ENCODE measurements around the gene GBGT1. TPM values are rescaled to one million over a fixed set of nuclear protein-coding genes. Genes with fewer than 3 reads are reported as not detected.

Gene GBGT1
- total and polyA plus RNA-seq, 2 donors (not counting 3 experiments of a cell fraction or from before 2014, with no cell fraction given) = 35.6 to 56.3 TPM

DNA sequence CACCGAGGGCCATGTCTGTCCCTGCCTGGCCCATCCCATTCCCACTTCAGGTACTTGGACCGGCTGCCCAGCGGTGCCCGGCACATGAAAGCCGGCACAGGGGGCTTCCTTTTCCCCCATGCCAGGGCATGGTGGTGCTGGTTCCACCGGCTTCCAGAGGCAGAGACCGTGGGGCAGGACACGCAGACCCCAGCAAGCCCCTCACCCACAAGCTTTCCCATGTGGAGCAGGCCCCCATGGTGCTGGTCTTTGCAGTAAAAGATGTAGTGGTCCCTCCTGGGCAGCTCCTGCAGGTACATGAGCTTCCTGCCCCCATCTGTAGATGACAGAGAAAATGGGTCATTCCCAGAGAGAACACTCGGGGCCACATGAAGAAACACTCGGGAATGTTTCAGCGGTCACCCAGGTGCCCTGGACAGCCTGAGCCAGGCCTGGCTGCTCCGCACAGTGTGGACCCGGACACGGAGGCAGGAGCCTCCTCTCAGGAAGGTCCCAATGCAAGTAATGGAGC is 43.4 kb upstream of the GBGT1 start:
- H2AFZ ChIP-seq (ENCODE audit: low read depth, low read length) = no peak overlapping the region
- no peaks in the 10 kb centered on the region for H3K4me1 ChIP-seq (ENCODE audit: control insufficient read depth, extremely low read depth, insufficient read depth, low read length)
- H3K9me1 ChIP-seq (replicated peaks; ENCODE audit: control insufficient read depth, extremely low read depth, insufficient read depth, low read length) = no peaks in the 10 kb centered on the region
- H3K36me3 ChIP-seq (ENCODE audit: control insufficient read depth in 2 of 2, extremely low read depth in 1 of 2, insufficient read depth in 2 of 2, low read length in 2 of 2) = no peaks in the 10 kb centered on the region
- no peak for FAIRE-seq
- H3K27me3 ChIP-seq (ENCODE audit: control insufficient read depth in 2 of 2, insufficient read depth in 2 of 2, low read length in 2 of 2) = peaks cover 0 to 2% of the 10 kb centered on the region in 2 experiments
- H3K9me3 ChIP-seq (replicated peaks; ENCODE audit: control insufficient read depth, insufficient read depth, low read length) = no peaks in the 10 kb centered on the region
- no peak for TF ChIP-seq JUN (IDR thresholded peaks at IDR 0.05; ENCODE audit: borderline replicate concordance, insufficient read depth, insufficient read length, low read depth)
- TF ChIP-seq, protein P1, sequence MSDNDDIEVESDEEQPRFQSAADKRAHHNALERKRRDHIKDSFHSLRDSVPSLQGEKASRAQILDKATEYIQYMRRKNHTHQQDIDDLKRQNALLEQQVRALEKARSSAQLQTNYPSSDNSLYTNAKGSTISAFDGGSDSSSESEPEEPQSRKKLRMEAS (IDR thresholded peaks at IDR 0.05; ENCODE audit: insufficient read depth, insufficient read length) = no peak
- TF ChIP-seq, protein P2, sequence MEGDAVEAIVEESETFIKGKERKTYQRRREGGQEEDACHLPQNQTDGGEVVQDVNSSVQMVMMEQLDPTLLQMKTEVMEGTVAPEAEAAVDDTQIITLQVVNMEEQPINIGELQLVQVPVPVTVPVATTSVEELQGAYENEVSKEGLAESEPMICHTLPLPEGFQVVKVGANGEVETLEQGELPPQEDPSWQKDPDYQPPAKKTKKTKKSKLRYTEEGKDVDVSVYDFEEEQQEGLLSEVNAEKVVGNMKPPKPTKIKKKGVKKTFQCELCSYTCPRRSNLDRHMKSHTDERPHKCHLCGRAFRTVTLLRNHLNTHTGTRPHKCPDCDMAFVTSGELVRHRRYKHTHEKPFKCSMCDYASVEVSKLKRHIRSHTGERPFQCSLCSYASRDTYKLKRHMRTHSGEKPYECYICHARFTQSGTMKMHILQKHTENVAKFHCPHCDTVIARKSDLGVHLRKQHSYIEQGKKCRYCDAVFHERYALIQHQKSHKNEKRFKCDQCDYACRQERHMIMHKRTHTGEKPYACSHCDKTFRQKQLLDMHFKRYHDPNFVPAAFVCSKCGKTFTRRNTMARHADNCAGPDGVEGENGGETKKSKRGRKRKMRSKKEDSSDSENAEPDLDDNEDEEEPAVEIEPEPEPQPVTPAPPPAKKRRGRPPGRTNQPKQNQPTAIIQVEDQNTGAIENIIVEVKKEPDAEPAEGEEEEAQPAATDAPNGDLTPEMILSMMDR (IDR thresholded peaks at IDR 0.05; ENCODE audit: extremely low read depth in 1 of 2, insufficient read depth in 1 of 2, low read depth in 1 of 2, low read length in 2 of 2) = no peak
- TF ChIP-seq EZH2 (IDR thresholded peaks at IDR 0.05; ENCODE audit: borderline replicate concordance, low read depth, low read length, severe bottlenecking) = no peak
- TF ChIP-seq POLR2A (IDR thresholded peaks at IDR 0.05; ENCODE audit: low read depth, low read length) = no peak
- no peak for TF ChIP-seq POLR2AphosphoS5 (IDR thresholded peaks at IDR 0.05; ENCODE audit: insufficient read depth, low read depth, low read length)
- no peak for TF ChIP-seq FOS (IDR thresholded peaks at IDR 0.05; ENCODE audit: borderline replicate concordance, insufficient read depth, low read length)
- TF ChIP-seq GATA2 (IDR thresholded peaks at IDR 0.05; ENCODE audit: insufficient read depth, insufficient read length, low read depth, low read length) = no peak
- TF ChIP-seq MYC (IDR thresholded peaks at IDR 0.05; ENCODE audit: low read depth, low read length) = no peak
- no TSS peak for BruUV-seq (replicated peaks)
- DNase-seq (ENCODE audit: low read depth, low spot score) = no peak
- no peak overlapping the region for H3K4me3 ChIP-seq (replicated peaks in 1 of 3; ENCODE audit: insufficient read depth in 1 of 3, low read depth in 1 of 3, low read length in 3 of 3)
- CTCF ChIA-PET = interaction anchor here (0.6 kb wide), 1 partner anchor 9 kb away, joined by 3 read pairs; no protein-coding TSS in a partner anchor
- dilution Hi-C loops (cut with MboI; ENCODE audit: extremely low pct_ligation_motif_present, low sequenced_read_pairs) = no loop called here
- H3K9ac ChIP-seq (replicated peaks; ENCODE audit: extremely low read depth, insufficient read depth, low read length) = no peak overlapping the region
- no peaks in the 10 kb centered on the region for H3K79me2 ChIP-seq (ENCODE audit: control insufficient read depth, insufficient read depth, low read length)
- no peak overlapping the region for H3K4me2 ChIP-seq (ENCODE audit: insufficient read depth, low read length)
- POLR2A ChIA-PET = no interaction called here
- intact Hi-C loops (cut with micrococcal nuclease) = no loop called here
- no peak overlapping the region for H3K27ac ChIP-seq (ENCODE audit: insufficient read depth, low read depth, low read length)
- no peaks in the 10 kb centered on the region for H4K20me1 ChIP-seq (replicated peaks; ENCODE audit: control insufficient read depth, extremely low read depth, insufficient read depth, low read length)

Data from endothelial cell of umbilical vein (primary cell).